ENCODE measurements around the gene C1QTNF9. TPM values are rescaled to one million over a fixed set of nuclear protein-coding genes. Genes with fewer than 3 reads are reported as not detected.

The C1QTNF9 gene
- total and polyA plus RNA-seq, 2 of the 8 experiments (the other 6 are each of a cell fraction or from before 2014, with no cell fraction given) = not detected

DNA sequence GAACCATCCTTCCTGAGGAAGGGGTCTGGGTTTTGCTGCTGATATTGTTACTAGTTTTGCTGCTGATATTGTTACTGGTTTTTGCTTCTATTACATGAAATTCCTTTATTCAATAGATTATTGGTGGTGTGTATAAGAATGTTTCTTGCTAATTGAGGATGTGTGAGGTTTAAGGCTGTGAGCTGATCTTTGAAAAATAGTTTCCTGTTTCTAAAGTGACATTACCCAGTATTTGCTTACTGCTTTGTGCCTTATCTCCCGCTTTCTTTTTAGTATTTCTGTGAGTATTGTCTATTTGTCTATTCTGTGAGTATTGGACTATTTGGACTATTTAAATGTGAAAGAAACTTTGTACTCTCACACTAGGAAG is 38.2 kb upstream of the C1QTNF9 start:
- Histone ChIP-seq H4K5ac (ENCODE audit: insufficient read length, low read depth, low read length) (no peak overlapping the region), H3K23me2 (ENCODE audit: low read depth, low read length) (no peaks in the 10 kb centered on the region), H3K79me1 (ENCODE audit: low read depth, low read length) (no peaks in the 10 kb centered on the region), H3K36me3 (ENCODE audit: control insufficient read depth in 2 of 4, insufficient read depth in 4 of 4, low read length in 3 of 4) (no peaks in the 10 kb centered on the region), H2BK12ac (ENCODE audit: low read depth, low read length) (no peak overlapping the region), H4K8ac (ENCODE audit: extremely low read depth, insufficient read depth, low read length) (no peak overlapping the region), H2AK5ac (ENCODE audit: low read depth, low read length) (no peak overlapping the region), H3K9me3 (ENCODE audit: insufficient read depth in 2 of 2, low read depth in 1 of 2, low read length in 1 of 2) (no peaks in the 10 kb centered on the region), H3K56ac (replicated peaks; ENCODE audit: insufficient read length, low read depth, low read length) (peak overlapping the region; percentile 14), H3K23ac (ENCODE audit: insufficient read length) (no peak overlapping the region), H3K79me2 (ENCODE audit: control insufficient read depth in 1 of 2, insufficient read depth in 2 of 2, low read length in 2 of 2) (no peaks in the 10 kb centered on the region), H3K4me3 (ENCODE audit: extremely low read depth in 1 of 4, insufficient read depth in 2 of 4, low read depth in 3 of 4, low read length in 4 of 4) (no peak overlapping the region), H2AFZ (ENCODE audit: low read length) (no peak overlapping the region), H3K14ac (ENCODE audit: insufficient read length) (no peak overlapping the region), H2BK5ac (ENCODE audit: low read depth, low read length) (no peak overlapping the region), H2BK15ac (ENCODE audit: low read length) (no peak overlapping the region), H3K27ac (ENCODE audit: low read depth, low read length) (no peak overlapping the region), H3K9ac (replicated peaks in 1 of 4; ENCODE audit: extremely low read depth in 1 of 4, low read depth in 3 of 4, low read length in 3 of 4) (no peak overlapping the region), H3K18ac (ENCODE audit: extremely low read depth, low read length) (no peak overlapping the region), H4K20me1 (replicated peaks in 1 of 2; ENCODE audit: control insufficient read depth in 1 of 2, insufficient read depth in 2 of 2, low read length in 2 of 2) (peaks cover 0 to 2% of the 10 kb centered on the region in 2 experiments), H3K27me3 (replicated peaks in 1 of 4; ENCODE audit: control insufficient read depth in 3 of 4, extremely low read depth in 1 of 4, insufficient read depth in 3 of 4, low read length in 3 of 4) (no peaks in the 10 kb centered on the region), H3K4ac (replicated peaks; ENCODE audit: insufficient read length, low read depth, low read length) (no peak overlapping the region), H2BK20ac (ENCODE audit: low read length) (no peak overlapping the region), H4K91ac (replicated peaks; ENCODE audit: insufficient read length, low read length) (no peak overlapping the region), H3K4me2 (ENCODE audit: insufficient read depth in 1 of 2, low read depth in 2 of 2, low read length in 2 of 2) (no peak overlapping the region), H2BK120ac (replicated peaks; ENCODE audit: low read depth, low read length) (no peak overlapping the region), H3K4me1 (replicated peaks in 1 of 4; ENCODE audit: control insufficient read depth in 3 of 4, insufficient read depth in 4 of 4, low read length in 3 of 4) (no peaks in the 10 kb centered on the region)
- ChIA-PET POLR2A (ENCODE audit: partially characterized antibody) (no interaction called here), CTCF (ENCODE audit: partially characterized antibody) (no interaction called here)
- no peak for DNase-seq (ENCODE audit: low read depth in 1 of 2, low spot score in 2 of 2)
- WGBS, 2 experiments (ENCODE audit: extremely low coverage in 1 of 2, insufficient coverage in 1 of 2, insufficient read length in 1 of 2, insufficient replicate concordance in 2 of 2, low coverage in 1 of 2, low lambda C conversion rate in 2 of 2, missing lambda C conversion rate in 1 of 2) = 90% methylated on average over 1 of the region's 1 CpG; no CpG with 5 or more reads in 1 of the 2 experiments
- TF ChIP-seq ZNF274 (IDR thresholded peaks at IDR 0.05; ENCODE audit: borderline replicate concordance, extremely low read depth, low read length) (no peak), SIRT6 (IDR thresholded peaks at IDR 0.05; ENCODE audit: low read length) (no peak), POU5F1 (IDR thresholded peaks at IDR 0.05; ENCODE audit: low read depth, low read length) (no peak), POLR2A (IDR thresholded peaks at IDR 0.05; ENCODE audit: control extremely low read depth in 1 of 2, low read depth in 2 of 2, low read length in 2 of 2) (no peak), SIN3A (conservative IDR thresholded peaks at IDR 0.05 in 1 of 2, IDR thresholded peaks at IDR 0.05 in 1 of 2; ENCODE audit: low read depth in 1 of 2, low read length in 2 of 2) (no peak), KDM1A (IDR thresholded peaks at IDR 0.05; ENCODE audit: borderline replicate concordance, low read length) (no peak), BRCA1 (IDR thresholded peaks at IDR 0.05; ENCODE audit: low read depth, low read length) (no peak), BCL11A (IDR thresholded peaks at IDR 0.05; ENCODE audit: low read depth in 2 of 2, low read length in 2 of 2) (no peak), SP1 (IDR thresholded peaks at IDR 0.05; ENCODE audit: low read depth, low read length) (no peak), RBBP5 (IDR thresholded peaks at IDR 0.05; ENCODE audit: borderline replicate concordance, low read depth, low read length) (no peak)
- TF ChIP-seq, protein P1, sequence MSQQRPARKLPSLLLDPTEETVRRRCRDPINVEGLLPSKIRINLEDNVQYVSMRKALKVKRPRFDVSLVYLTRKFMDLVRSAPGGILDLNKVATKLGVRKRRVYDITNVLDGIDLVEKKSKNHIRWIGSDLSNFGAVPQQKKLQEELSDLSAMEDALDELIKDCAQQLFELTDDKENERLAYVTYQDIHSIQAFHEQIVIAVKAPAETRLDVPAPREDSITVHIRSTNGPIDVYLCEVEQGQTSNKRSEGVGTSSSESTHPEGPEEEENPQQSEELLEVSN (IDR thresholded peaks at IDR 0.05) = no peak
- FAIRE-seq = no peak
